HG03469 (cell line): ENCODE data around the gene ACSL6.

Source experiments
- ATAC-seq: cut with Tn5 transposase; IDR thresholded peaks from one replicate; pipeline ENCODE4 v1.9.1; 2021; ENCODE audit warnings: mild to moderate bottlenecking, moderate library complexity, moderate number of reproducible peaks; ENCODE audit not compliant: unreplicated experiment

ACSL6 gene, protein sequence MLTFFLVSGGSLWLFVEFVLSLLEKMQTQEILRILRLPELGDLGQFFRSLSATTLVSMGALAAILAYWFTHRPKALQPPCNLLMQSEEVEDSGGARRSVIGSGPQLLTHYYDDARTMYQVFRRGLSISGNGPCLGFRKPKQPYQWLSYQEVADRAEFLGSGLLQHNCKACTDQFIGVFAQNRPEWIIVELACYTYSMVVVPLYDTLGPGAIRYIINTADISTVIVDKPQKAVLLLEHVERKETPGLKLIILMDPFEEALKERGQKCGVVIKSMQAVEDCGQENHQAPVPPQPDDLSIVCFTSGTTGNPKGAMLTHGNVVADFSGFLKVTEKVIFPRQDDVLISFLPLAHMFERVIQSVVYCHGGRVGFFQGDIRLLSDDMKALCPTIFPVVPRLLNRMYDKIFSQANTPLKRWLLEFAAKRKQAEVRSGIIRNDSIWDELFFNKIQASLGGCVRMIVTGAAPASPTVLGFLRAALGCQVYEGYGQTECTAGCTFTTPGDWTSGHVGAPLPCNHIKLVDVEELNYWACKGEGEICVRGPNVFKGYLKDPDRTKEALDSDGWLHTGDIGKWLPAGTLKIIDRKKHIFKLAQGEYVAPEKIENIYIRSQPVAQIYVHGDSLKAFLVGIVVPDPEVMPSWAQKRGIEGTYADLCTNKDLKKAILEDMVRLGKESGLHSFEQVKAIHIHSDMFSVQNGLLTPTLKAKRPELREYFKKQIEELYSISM

DNA sequence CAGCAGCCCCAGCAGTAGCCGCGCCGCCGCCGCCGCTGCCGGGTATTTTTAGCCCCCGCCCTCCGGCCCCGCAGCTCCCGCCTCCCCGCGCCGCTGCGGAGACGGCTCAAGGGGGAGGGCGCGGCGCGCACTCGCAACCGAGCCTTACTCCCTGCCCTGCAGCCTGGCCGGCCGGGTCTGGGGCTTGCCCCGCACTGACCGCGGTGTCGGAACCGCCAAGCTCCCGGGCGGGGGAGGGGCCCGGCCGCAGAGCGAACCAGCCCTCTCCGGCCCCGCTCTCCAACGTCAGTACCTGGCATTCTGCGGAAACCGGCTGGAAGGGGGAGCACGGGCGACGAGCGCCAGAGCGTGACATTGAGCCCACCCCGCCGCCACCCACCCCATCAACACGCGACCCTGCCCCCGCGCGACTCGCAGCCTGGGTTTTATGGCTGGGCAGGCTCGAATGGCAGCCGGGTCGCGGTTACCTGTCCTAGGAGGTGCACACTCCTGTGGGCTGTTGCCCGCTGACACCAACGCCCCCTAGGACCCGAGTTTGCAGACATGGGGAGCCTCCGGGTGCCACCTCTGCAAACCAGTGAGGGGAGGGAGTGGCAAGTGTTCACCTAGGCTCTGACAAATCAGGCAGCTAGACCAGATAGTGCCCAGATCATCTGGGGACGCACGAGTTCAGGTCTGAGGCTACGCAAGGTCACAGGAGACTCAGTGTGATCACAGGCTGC is at the start of gene ACSL6:
TSS of gene ACSL6 (minus strand) at position 37 of the 722 bp plus-strand sequence. CDS start 105 bp downstream, outside the sequence.
- no peak for ATAC-seq

DNA sequence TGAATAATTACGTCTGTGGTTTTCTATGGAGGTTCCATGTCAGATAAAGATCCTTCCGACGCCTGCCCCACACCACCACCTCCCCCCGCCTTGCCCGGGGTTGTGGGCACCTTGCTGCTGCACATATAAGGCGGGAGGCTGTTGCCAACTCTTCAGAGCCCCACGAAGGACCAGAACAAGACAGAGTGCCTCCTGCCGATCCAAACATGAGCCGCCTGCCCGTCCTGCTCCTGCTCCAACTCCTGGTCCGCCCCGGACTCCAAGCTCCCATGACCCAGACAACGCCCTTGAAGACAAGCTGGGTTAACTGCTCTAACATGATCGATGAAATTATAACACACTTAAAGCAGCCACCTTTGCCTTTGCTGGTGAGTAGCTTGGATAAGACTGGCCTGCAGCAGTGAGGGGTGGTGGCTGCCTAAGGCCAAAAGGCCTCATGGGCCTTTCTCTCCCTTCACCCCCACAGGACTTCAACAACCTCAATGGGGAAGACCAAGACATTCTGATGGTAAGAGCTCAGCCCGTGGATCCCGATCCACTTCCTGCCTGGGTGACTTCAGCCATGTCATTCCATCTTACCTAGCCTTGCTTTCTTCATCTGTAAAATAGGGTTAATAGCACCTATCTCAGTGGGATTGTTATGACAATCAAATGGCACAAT is 49.2 kb upstream of the ACSL6 start, which contains the start of gene IL3:
TSS of gene IL3 (plus strand) at position 155 of the 661 bp plus-strand sequence. CDS start at position 207, 52 bp downstream.
- ATAC-seq, result no peak

DNA sequence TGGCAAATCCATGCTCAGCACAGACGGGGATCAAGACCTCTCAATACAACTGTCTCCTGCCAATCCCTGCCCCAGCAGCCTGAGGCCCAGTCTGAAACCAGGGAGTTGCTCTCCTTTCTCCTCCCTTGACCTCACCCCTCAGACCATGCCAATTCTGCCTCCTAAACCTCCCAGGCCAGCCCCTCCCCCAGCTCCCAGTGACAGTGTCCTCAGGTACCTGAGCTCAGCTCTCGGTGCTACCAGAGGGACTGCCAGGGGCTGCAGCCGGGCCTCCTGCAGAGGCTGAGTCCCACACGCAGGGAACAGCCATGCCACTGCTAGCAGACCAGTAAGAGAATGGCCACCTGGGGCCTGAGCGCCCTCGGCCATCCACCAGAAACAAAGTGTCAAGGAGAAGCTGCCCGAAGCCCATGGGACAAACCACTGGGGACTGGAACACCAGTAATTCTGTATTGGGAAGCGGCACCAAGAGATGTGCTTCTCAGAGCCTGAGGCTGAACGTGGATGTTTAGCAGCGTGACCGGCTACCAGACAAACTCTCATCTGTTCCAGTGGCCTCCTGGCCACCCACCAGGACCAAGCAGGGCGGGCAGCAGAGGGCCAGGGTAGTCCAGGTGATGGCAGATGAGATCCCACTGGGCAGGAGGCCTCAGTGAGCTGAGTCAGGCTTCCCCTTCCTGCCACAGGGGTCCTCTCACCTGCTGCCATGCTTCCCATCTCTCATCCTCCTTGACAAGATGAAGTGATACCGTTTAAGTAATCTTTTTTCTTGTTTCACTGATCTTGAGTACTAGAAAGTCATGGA is 48.4 kb upstream of the ACSL6 start:
- ATAC-seq, result no peak

DNA sequence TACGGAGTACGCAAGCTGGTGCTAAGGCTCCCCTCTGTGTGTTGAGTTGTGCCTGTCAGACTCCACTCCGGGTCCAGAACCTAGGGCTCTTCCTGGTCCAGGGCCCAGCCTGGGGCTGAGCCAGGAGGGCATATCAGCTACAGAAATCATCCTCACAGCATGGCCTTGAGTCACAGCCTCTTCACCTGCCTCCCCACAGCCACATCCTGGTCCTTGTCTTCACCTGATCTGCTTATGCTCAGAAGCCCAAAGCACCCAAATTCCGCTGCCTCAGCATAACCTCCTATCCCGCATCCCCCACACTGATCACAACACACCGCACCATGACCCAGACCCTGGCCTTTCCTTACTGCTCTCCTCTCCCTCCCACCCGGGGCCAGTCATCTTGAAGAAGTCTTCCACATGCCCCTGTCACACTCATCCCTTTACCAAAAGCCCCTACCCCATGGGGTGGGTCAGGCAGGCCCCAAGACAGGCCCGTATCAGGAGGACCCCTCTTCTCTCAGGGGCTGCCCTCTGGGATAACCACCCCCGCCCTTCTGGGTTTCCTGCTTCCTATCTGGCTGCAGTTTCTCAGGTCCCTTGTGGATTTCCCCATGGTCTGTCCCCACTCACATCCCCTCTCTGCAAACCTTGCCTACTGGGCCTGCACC is 47.7 kb upstream of the ACSL6 start:
- ATAC-seq, result no peak

DNA sequence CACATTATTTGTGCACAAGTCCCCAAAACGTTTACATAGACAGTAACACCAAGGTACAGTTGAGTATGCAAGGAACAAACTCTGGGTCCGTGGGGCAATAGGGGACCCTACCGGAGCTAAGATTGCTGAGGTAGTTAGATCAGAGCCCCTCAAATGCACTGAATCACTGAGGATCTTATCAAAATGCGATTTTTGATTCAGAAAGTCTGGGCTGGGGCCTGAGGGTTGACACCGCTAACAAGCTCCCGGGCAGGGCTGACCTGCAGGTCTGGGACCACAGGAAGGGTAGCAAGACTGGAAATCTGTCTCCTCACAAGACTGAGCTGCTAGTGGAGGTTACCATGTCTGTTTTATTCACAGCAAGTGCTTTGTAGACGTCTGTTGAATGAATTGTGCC is 47.2 kb upstream of the ACSL6 start:
- ATAC-seq, result no peak

DNA sequence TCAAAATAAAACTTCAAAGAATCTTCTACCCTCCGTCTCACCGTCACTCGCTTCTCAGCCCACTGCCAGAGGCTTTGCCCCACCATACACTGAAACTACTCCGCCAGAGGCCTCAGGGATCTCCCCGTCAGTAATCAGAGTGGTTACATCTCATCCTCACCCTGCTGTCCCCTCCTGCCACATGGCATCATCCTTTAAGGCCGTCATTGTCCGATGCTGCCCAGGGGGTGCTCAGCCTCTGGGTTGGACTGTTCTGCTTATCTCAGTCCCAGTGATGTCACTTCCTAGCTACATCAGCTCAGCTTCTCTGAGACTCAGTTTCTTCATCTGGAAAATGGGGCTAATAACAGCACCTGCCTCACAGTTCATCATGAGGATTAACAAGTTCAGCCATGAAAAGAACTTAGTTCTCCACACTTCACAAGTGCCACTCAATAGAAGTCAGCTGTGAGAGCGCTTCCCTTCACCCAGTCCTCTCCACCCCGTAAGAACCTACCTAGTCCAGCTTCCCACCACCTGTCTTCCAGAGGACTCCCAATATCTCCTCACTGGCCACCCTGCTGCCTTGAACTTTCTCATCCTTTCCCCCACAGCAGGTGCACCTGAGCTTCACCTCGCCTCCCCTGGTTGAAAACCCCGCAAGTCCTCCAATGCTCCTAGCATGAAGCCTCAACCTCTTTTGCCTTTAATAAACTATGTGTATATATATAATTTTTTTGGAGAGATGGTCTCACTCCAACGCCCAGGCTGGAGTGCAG is 46.2 kb upstream of the ACSL6 start:
- no peak for ATAC-seq

DNA sequence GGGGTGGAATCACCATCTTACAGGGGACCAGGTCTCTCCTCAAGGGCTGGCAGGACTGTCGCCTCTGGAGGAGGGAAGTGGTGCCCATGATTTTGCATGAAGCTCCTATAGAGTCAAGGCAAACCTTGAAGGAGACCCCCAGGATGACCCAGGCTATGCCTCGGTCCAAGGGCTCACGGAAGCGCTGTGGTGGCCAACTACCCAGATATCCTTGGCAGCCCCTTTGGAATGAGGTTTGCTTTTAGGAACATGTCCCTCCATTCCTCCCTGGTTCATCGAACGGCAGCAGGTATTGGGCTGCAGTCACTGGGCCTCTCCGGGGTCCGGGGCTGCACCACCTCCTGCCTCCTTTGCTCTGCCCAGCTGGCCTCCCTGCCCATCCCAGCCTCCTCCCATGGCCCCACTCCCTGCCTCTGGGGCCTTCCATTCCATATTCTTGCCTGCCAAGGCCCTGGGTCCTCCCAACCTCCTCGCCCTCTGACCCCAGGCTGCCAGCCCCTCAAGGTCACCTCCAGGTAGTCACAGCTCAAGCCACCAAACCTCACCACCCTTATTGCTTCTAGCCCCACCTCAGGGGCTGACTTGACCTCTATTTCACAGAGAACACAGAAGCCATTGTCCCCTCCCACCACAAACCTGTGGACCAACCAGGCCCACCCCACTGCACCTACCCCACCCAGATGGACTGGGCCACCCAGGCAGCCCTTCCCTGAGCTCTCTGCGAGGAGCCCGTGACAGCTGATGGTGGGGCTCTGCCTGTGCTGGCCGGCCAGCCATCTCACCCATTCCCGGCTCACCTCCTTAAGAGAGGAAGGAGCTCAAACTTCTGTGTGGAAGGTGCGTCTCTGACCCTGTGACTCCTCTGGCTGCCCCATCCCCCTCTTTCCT is 45.4 kb upstream of the ACSL6 start:
- no peak for ATAC-seq

DNA sequence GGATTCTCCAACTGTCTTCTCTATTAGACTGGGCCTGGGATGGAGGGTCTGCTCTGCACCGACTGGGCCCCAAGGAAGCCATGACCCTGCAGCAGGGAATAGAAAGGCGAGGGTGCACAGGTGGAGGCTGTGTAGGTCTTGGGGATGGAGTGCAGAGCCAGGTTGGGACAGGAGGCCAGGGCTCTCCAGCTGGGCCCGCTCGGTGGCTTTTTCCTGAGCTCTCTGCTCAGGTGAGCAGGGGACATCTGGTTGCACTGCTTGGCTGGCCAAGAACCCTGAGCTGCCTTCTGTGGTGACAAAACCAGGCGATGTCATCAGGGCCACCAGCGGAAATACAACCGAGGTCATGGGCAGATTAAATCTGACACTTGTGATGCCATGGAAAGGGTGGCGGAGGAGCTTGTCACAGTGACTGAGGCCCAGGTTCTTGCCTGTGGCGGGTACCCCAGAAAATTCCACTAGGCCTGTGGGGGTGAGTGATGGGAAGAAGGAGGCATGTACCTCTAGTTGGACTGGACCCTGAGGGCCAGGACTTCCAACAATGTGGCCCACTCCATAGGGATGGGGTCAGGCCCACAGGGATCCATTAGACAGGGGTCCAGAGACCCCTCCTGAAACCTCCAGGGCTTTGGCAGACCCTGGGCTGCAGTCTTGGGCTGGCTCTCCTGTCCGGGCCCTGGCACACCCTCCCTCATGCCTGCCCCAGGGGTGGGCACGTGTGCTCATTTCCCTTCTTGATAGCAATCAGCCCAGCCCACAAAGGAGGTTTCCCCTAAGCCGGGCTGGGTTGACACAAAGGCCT is 44.6 kb upstream of the ACSL6 start:
- no peak for ATAC-seq

DNA sequence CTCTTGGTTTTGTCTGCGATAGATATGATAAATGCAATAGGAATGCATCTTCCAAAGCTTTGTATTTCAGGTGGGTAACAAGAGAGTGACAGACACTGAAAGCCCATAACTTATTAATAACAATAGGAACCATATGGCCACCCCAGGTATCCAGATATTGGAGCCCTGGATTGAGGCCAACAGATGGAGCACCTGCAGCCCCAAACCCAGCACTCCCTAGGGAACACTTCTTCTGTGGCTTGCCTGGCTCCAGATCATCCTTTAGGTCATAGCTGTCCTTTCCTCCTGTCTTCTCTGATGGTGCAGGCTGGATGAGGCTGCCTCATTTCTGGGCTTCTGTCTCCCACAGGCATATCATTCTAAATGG is 44.0 kb upstream of the ACSL6 start:
- ATAC-seq, result no peak

DNA sequence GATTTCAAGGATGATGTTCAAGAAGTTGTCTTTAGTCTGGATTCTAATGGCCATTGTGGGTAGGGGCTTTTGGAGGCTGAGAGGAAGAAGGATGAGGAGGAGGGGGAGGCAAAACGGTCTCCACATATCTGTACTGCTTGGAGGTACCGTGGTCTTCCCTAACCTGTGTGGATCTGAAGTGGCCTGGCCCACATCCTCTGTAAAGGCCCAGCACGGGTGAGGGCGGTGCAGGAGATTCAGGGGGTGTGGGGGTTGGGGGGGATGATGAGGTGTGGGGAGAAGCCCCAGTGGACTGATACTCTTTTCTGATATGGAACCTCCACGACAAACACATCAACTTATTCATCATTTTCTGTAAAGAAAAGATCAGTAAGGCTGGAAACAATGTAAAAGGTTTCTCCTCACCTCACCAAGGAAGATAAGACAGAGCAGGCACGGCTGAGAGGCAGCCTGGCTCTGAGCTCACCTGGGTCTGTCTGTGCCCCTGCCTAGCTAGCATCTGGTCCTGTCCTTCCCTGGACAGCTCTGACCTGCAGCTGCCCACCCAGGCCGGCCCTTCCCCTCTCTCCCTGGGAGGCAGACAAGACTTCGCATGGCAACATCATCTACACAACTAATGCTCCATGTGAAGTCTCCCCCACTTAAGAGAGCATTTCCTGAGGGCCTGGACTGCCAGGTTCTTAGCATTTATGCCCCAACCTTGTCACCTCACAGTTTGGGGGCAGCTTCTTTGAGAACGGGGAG is 43.4 kb upstream of the ACSL6 start:
- no peak for ATAC-seq

DNA sequence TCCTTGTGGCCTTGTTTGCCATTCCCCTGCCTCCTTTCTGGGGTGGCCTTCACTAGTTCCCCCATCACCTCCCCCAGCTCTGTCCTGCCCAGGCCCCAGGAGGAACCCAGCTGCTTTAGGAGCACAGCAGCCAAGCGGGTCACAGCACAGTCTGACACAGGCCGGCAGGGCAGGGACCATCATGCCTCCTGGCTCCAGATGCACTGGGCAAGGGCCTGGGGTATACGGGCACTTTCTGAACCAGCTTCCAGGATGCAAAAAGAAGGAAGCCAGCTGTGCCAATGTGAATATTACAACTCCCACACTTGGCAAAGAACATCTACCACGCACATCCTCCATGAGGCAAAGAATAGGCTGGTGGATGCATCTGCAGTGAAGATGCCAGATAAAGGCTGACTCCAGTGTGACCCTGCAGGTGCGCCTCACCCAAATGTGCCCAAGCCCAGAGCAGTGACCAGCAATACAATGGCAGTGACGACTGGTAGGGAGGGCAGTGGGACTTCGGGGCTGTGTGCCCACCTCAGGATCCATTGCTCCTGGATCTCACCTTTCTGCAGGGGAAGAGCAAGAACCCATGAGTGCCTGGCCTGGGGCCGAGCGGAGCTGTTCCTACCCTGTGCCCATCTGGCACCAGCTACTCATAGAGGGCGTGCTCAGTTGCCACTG is 42.7 kb upstream of the ACSL6 start:
- no peak for ATAC-seq

DNA sequence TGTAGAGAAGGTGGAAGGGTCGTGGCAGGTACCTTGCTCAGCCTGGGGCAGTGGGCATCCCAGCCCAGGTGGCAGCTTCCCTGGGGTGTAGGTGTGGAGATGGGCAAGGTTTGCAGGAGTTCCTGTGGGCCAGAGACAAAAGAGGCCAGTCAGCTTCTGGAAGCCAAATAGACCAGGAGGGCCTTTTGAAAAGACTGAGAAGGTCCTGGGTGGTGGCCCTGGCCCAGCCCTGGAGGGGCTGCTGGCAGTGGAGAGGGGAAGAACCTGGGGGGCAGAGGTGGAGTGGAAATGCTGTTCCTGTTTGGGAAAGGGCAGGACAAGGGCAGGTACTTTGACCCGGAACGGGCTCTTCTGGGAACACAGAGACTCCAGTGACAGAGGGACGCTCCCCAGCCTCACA is 42.0 kb upstream of the ACSL6 start:
- ATAC-seq, result no peak

DNA sequence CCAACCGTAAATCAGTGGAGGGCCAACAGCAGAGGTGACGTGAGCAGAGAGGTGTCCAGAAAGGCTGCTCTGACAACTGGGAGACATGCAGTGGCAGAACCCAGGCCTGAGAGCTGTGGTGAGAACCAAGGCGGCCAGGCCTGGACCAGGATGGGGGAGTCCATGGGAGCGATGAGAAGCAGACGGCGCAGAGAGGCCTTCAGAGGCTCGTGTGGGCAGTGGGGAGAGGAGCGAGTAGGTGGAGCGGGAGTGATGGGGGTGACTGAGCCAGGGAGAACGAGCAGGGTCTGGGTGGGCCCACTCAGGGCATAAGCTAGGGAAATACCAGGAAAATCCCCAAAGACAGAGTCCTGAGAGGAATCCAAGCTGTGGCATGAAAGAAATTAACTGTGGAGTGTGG is 41.1 kb upstream of the ACSL6 start:
- no peak for ATAC-seq

DNA sequence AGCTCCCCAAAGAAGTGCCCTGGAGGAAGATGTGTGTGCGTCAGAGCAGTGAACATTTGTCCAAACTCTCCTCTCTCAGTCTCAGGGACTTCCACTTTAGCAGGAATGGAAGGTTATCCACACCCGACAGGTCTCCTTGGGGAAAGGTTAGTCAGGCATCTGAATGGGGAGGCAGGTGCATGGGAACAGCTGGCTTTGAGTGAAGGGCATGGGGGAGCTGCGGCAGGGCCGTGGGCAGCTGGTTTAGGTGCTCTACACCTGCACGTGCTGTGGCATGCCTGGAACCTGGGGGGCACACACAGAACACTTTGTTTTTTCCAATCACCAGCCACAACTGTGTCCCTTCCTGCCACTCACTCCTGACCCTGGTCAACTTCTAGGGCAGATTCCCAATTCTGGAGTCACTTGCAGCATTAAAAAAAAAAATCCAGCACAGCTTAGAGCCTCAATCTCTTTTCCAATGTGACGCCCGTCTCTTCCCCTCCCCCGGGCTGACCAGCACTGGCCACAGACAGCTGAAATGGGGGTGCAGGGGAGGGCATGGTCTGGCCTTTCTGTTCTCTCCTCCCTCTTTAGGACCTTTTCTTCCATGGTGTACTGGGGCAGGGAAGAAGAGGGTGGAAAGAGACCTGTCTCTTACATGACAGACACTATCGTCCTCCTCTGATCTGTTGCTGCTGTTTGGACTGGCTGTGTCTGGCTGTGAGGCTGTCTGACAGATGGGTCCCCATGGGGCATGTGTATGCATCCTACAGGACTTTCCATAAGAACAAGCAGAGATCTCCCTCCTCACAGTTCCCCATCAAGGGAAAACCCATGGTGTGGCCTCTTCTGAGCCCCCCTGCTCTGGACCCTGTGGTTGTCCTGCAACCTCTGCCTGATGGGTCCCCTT is 39.4 kb upstream of the ACSL6 start:
- ATAC-seq, result no peak

DNA sequence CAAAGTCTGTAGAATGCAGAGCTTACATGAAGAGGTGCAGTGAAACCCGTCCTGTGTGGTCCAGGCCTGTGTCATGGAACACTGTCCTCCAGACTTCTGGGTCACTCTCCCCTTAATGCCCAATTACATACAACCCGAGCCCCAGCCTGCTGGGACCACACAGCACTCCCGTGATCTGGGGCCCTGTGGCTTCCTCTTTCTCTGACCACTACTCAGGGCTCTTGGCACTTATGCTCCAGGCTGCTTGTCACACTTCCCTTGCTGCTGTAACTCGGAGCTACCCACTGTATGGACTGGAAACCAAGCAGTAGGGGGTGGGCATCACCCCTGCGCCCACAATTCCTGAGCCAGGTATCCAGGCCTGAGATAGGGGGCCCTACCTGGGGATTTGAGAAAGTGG is 38.7 kb upstream of the ACSL6 start:
- ATAC-seq, result no peak
